ENCODE results near the gene RARG. TPM values are rescaled to one million over a fixed set of nuclear protein-coding genes. Genes with fewer than 3 reads are reported as not detected.
"Not testable (repeated sequence)": the region's sequence is repeated elsewhere in the genome, so short reads cannot be mapped to it uniquely, and the experiment has no call there.

RARG gene
- total and polyA plus RNA-seq, 2 donors: 4.6 to 8.5 TPM

GRCh38 chr12:53208435-53208834 lies 23.6 kb downstream of the RARG start:
- no peaks in the 10 kb centered on the region for H3K27me3 ChIP-seq (ENCODE audit: control insufficient read depth in 2 of 2, insufficient read depth in 1 of 2, low read length in 1 of 2)
- peak overlapping the region in 1 of 2 donors; percentile 50 for H3K27ac ChIP-seq (ENCODE audit: low read depth in 1 of 2, low read length in 1 of 2)
- peaks cover 4 to 13% of the 10 kb centered on the region in 2 donors for H3K36me3 ChIP-seq (ENCODE audit: control insufficient read depth in 2 of 2, insufficient read depth in 2 of 2, low read length in 1 of 2)
- H3K4me1 ChIP-seq (ENCODE audit: control insufficient read depth in 2 of 2, insufficient read depth in 2 of 2, low read length in 2 of 2): peaks cover 9 to 41% of the 10 kb centered on the region in 2 donors
- WGBS: 60% methylated on average over 2 of the region's 2 CpGs
- no peaks in the 10 kb centered on the region for H3K9me3 ChIP-seq (ENCODE audit: control insufficient read depth in 2 of 2, insufficient read depth in 1 of 2, low read length in 1 of 2)
- peak in 1 of 9 donors; percentile 4 for DNase-seq (ENCODE audit: low read depth in 6 of 9, low spot score in 9 of 9)
- no peak overlapping the region for H3K4me3 ChIP-seq (ENCODE audit: low read length in 2 of 2)

- peak within 1 kb of the TSS; percentile 14 to 31 for H3K4me3 ChIP-seq (ENCODE audit: low read length in 2 of 2)
- H3K4me1 ChIP-seq (ENCODE audit: control insufficient read depth in 2 of 2, insufficient read depth in 2 of 2, low read length in 2 of 2): peaks cover 9 to 39% of the 10 kb centered on the region in 2 donors
- H3K27ac ChIP-seq (ENCODE audit: low read depth in 1 of 2, low read length in 1 of 2): peak within 1 kb of the TSS; percentile 59 to 67
- DNase-seq (ENCODE audit: low read depth in 6 of 9, low spot score in 9 of 9): peak in 3 of 9 donors; percentile 51 to 81 (median 71)
- 14% methylated on average over 5 of the region's 5 CpGs for WGBS
- H3K27me3 ChIP-seq (ENCODE audit: control insufficient read depth in 2 of 2, insufficient read depth in 1 of 2, low read length in 1 of 2): no peaks in the 10 kb centered on the region
- peaks cover 4 to 7% of the 10 kb centered on the region in 2 donors for H3K36me3 ChIP-seq (ENCODE audit: control insufficient read depth in 2 of 2, insufficient read depth in 2 of 2, low read length in 1 of 2)
- H3K9me3 ChIP-seq (ENCODE audit: control insufficient read depth in 2 of 2, insufficient read depth in 1 of 2, low read length in 1 of 2): no peaks in the 10 kb centered on the region
Measured at GRCh38 chr12:53207042-53207441, 25.0 kb downstream of the RARG start, which contains the start of gene ITGB7. Gene ITGB7, minus strand, starts transcription at chr12:53207251. Its CDS starts 6,808 bp downstream, at chr12:53200443.

- Histone ChIP-seq H3K9me3 (ENCODE audit: control insufficient read depth in 2 of 2, insufficient read depth in 1 of 2, low read length in 1 of 2) (no peaks in the 10 kb centered on the region), H3K4me3 (ENCODE audit: low read length in 2 of 2) (no peak overlapping the region), H3K27me3 (ENCODE audit: control insufficient read depth in 2 of 2, insufficient read depth in 1 of 2, low read length in 1 of 2) (no peaks in the 10 kb centered on the region), H3K4me1 (ENCODE audit: control insufficient read depth in 2 of 2, insufficient read depth in 2 of 2, low read length in 2 of 2) (peaks cover 12 to 44% of the 10 kb centered on the region in 2 donors), H3K36me3 (ENCODE audit: control insufficient read depth in 2 of 2, insufficient read depth in 2 of 2, low read length in 1 of 2) (peaks cover 0 to 3% of the 10 kb centered on the region in 2 donors), H3K27ac (ENCODE audit: low read depth in 1 of 2, low read length in 1 of 2) (peak overlapping the region in 1 of 2 donors; percentile 31)
- WGBS: 57% methylated on average over 7 of the region's 7 CpGs
- DNase-seq (ENCODE audit: low read depth in 6 of 9, low spot score in 9 of 9): no peak
Measured at GRCh38 chr12:53205747-53206419, 26.1 kb downstream of the RARG start.

- no peaks in the 10 kb centered on the region for H3K36me3 ChIP-seq (ENCODE audit: control insufficient read depth in 2 of 2, insufficient read depth in 2 of 2, low read length in 1 of 2)
- DNase-seq (ENCODE audit: low read depth in 6 of 9, low spot score in 9 of 9): no peak
- no peaks in the 10 kb centered on the region for H3K27me3 ChIP-seq (ENCODE audit: control insufficient read depth in 2 of 2, insufficient read depth in 1 of 2, low read length in 1 of 2)
- H3K27ac ChIP-seq (ENCODE audit: low read depth in 1 of 2, low read length in 1 of 2): no peak overlapping the region
- no peaks in the 10 kb centered on the region for H3K9me3 ChIP-seq (ENCODE audit: control insufficient read depth in 2 of 2, insufficient read depth in 1 of 2, low read length in 1 of 2)
- H3K4me3 ChIP-seq (ENCODE audit: low read length in 2 of 2): no peak overlapping the region
- WGBS: 100% methylated on average over 1 of the region's 1 CpG
- peaks cover 14 to 58% of the 10 kb centered on the region in 2 donors for H3K4me1 ChIP-seq (ENCODE audit: control insufficient read depth in 2 of 2, insufficient read depth in 2 of 2, low read length in 2 of 2)
Measured at GRCh38 chr12:53204351-53204750, 27.7 kb downstream of the RARG start.

- not testable (repeated sequence) for H3K27me3 ChIP-seq (ENCODE audit: control insufficient read depth in 2 of 2, insufficient read depth in 1 of 2, low read length in 1 of 2); H3K9me3 ChIP-seq (ENCODE audit: control insufficient read depth in 2 of 2, insufficient read depth in 1 of 2, low read length in 1 of 2); DNase-seq (ENCODE audit: low read depth in 6 of 9, low spot score in 9 of 9); H3K27ac ChIP-seq (ENCODE audit: low read depth in 1 of 2, low read length in 1 of 2); H3K4me3 ChIP-seq (ENCODE audit: low read length in 2 of 2); H3K36me3 ChIP-seq (ENCODE audit: control insufficient read depth in 2 of 2, insufficient read depth in 2 of 2, low read length in 1 of 2)
- peaks cover 11 to 57% of the 10 kb centered on the region in 2 donors for H3K4me1 ChIP-seq (ENCODE audit: control insufficient read depth in 2 of 2, insufficient read depth in 2 of 2, low read length in 2 of 2)
- 95% methylated on average over 7 of the region's 7 CpGs for WGBS
Measured at GRCh38 chr12:53202316-53202715, 29.7 kb downstream of the RARG start.

GRCh38 chr12:53201639-53202038 lies 30.4 kb downstream of the RARG start:
- no peaks in the 10 kb centered on the region for H3K27me3 ChIP-seq (ENCODE audit: control insufficient read depth in 2 of 2, insufficient read depth in 1 of 2, low read length in 1 of 2)
- DNase-seq (ENCODE audit: low read depth in 6 of 9, low spot score in 9 of 9): no peak
- H3K36me3 ChIP-seq (ENCODE audit: control insufficient read depth in 2 of 2, insufficient read depth in 2 of 2, low read length in 1 of 2): peaks cover 0 to 4% of the 10 kb centered on the region in 2 donors
- H3K4me1 ChIP-seq (ENCODE audit: control insufficient read depth in 2 of 2, insufficient read depth in 2 of 2, low read length in 2 of 2): peaks cover 8 to 52% of the 10 kb centered on the region in 2 donors
- 99% methylated on average over 4 of the region's 4 CpGs for WGBS
- no peaks in the 10 kb centered on the region for H3K9me3 ChIP-seq (ENCODE audit: control insufficient read depth in 2 of 2, insufficient read depth in 1 of 2, low read length in 1 of 2)
- H3K27ac ChIP-seq (ENCODE audit: low read depth in 1 of 2, low read length in 1 of 2): no peak overlapping the region
- H3K4me3 ChIP-seq (ENCODE audit: low read length in 2 of 2): no peak overlapping the region

- Histone ChIP-seq H3K4me1 (ENCODE audit: control insufficient read depth in 2 of 2, insufficient read depth in 2 of 2, low read length in 2 of 2) (peaks cover 8 to 47% of the 10 kb centered on the region in 2 donors), H3K9me3 (ENCODE audit: control insufficient read depth in 2 of 2, insufficient read depth in 1 of 2, low read length in 1 of 2) (no peaks in the 10 kb centered on the region), H3K27me3 (ENCODE audit: control insufficient read depth in 2 of 2, insufficient read depth in 1 of 2, low read length in 1 of 2) (no peaks in the 10 kb centered on the region), H3K36me3 (ENCODE audit: control insufficient read depth in 2 of 2, insufficient read depth in 2 of 2, low read length in 1 of 2) (peaks cover 0 to 7% of the 10 kb centered on the region in 2 donors), H3K27ac (ENCODE audit: low read depth in 1 of 2, low read length in 1 of 2) (peak overlapping the region in 1 of 2 donors; percentile 54), H3K4me3 (ENCODE audit: low read length in 2 of 2) (no peak overlapping the region)
- DNase-seq (ENCODE audit: low read depth in 6 of 9, low spot score in 9 of 9): no peak
- 69% methylated on average over 1 of the region's 1 CpG for WGBS
Measured at GRCh38 chr12:53201177-53201541, 30.9 kb downstream of the RARG start.

- Histone ChIP-seq H3K9me3 (ENCODE audit: control insufficient read depth in 2 of 2, insufficient read depth in 1 of 2, low read length in 1 of 2) (no peaks in the 10 kb centered on the region), H3K4me1 (ENCODE audit: control insufficient read depth in 2 of 2, insufficient read depth in 2 of 2, low read length in 2 of 2) (peaks cover 8 to 42% of the 10 kb centered on the region in 2 donors), H3K36me3 (ENCODE audit: control insufficient read depth in 2 of 2, insufficient read depth in 2 of 2, low read length in 1 of 2) (peaks cover 0 to 7% of the 10 kb centered on the region in 2 donors), H3K27me3 (ENCODE audit: control insufficient read depth in 2 of 2, insufficient read depth in 1 of 2, low read length in 1 of 2) (no peaks in the 10 kb centered on the region), H3K4me3 (ENCODE audit: low read length in 2 of 2) (no peak overlapping the region), H3K27ac (ENCODE audit: low read depth in 1 of 2, low read length in 1 of 2) (peak overlapping the region in 1 of 2 donors; percentile 55)
- peak in 1 of 9 donors; percentile 55 for DNase-seq (ENCODE audit: low read depth in 6 of 9, low spot score in 9 of 9)
- 51% methylated on average over 10 of the region's 10 CpGs for WGBS
Measured at GRCh38 chr12:53200458-53201176, 31.4 kb downstream of the RARG start.

- no peak for DNase-seq (ENCODE audit: low read depth in 6 of 9, low spot score in 9 of 9)
- Histone ChIP-seq H3K4me3 (ENCODE audit: low read length in 2 of 2) (no peak overlapping the region), H3K27me3 (ENCODE audit: control insufficient read depth in 2 of 2, insufficient read depth in 1 of 2, low read length in 1 of 2) (no peaks in the 10 kb centered on the region), H3K27ac (ENCODE audit: low read depth in 1 of 2, low read length in 1 of 2) (peak overlapping the region in 1 of 2 donors; percentile 55), H3K4me1 (ENCODE audit: control insufficient read depth in 2 of 2, insufficient read depth in 2 of 2, low read length in 2 of 2) (peaks cover 8 to 42% of the 10 kb centered on the region in 2 donors), H3K9me3 (ENCODE audit: control insufficient read depth in 2 of 2, insufficient read depth in 1 of 2, low read length in 1 of 2) (no peaks in the 10 kb centered on the region), H3K36me3 (ENCODE audit: control insufficient read depth in 2 of 2, insufficient read depth in 2 of 2, low read length in 1 of 2) (peaks cover 0 to 8% of the 10 kb centered on the region in 2 donors)
- 96% methylated on average over 2 of the region's 2 CpGs for WGBS
Measured at GRCh38 chr12:53200107-53200457, 31.9 kb downstream of the RARG start.
